Activated naive CD4-positive, alpha-beta T cell treated with anti-CD3 and anti-CD28 coated beads, Interleukin-2, amount 10 ng/mL, durations not matched to agents 7 days and 5 days (primary cell): ENCODE measurements around the gene SERPINB6.
A peak's percentile ranks its signal among the peaks of the same experiment; 100 is the strongest.
"Not testable (repeated sequence)": the region's sequence is repeated elsewhere in the genome, so short reads cannot be mapped to it uniquely, and the experiment has no call there.

Experiments used
- CTCF ChIA-PET: fragments of 350-600 bp; sonication (Branson Sonifier 250); formaldehyde crosslinking; loops from one replicate; lab custom pipeline; 2021; ENCODE audit warnings: antibody characterized with exemption; lab: Charles Lee
- DNase-seq: peaks from one replicate; pipeline ENCODE4 v3.0.0-alpha.2; 2020
- H3K27ac Mint-ChIP-seq: one replicate; pipeline ENCODE4 v1.8.0; 2021; ENCODE audit warnings: mild to moderate bottlenecking, moderate library complexity, mixed read lengths
- H3K27me3 Mint-ChIP-seq: one replicate; pipeline ENCODE4 v1.8.0; 2021; ENCODE audit warnings: mild to moderate bottlenecking, mixed read lengths
- H3K36me3 Mint-ChIP-seq: one replicate; pipeline ENCODE4 v1.8.0; 2021; ENCODE audit warnings: mixed read lengths
- H3K4me1 Mint-ChIP-seq: one replicate; pipeline ENCODE4 v1.8.0; 2021; ENCODE audit warnings: mixed read lengths
- H3K4me3 Mint-ChIP-seq: one replicate; pipeline ENCODE4 v1.8.0; 2021; ENCODE audit warnings: mild to moderate bottlenecking, moderate library complexity, mixed read lengths
- H3K9me3 Mint-ChIP-seq: one replicate; pipeline ENCODE4 v1.8.0; 2021; ENCODE audit warnings: mixed read lengths

SERPINB6 gene

DNA sequence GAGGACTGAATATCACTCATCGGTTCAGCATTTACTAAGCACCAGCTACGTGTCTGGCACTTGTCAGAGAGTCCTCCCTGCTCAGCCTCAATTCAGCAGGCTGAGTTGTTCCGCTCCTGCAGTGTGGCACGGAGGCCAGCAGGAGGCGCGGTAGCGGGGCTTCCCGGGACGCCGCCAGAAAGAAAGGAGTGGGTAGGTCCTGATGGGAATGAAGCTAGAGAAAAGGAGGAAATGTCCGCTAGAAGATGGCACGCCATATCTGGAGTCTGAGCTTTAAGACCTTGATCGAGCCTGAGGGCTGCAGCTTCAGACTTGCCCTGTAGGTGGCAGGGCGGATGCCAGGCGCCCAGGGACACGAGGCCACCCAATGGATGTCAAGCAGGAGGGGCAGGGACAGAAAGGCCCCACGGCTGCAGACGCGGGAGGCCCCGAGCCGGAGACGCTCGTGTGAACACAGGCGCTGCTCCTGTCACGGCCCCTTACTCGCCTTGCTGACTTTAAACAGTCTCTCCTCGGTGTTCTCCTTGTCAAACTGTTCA is 18.7 kb downstream of the SERPINB6 start:
- H3K36me3 Mint-ChIP-seq: peaks cover 4% of the 10 kb centered on the region
- H3K4me3 Mint-ChIP-seq: no peak overlapping the region
- H3K4me1 Mint-ChIP-seq: peaks cover 5% of the 10 kb centered on the region
- no peaks in the 10 kb centered on the region for H3K9me3 Mint-ChIP-seq
- DNase-seq: no peak
- H3K27me3 Mint-ChIP-seq: peaks cover 9% of the 10 kb centered on the region
- CTCF ChIA-PET: interaction anchor here (0.6 to 2.3 kb wide), 13 partner anchors 9 to 162 kb away, joined by 3 to 15 read pairs (median 7); no protein-coding TSS in a partner anchor
- no peak overlapping the region for H3K27ac Mint-ChIP-seq

DNA sequence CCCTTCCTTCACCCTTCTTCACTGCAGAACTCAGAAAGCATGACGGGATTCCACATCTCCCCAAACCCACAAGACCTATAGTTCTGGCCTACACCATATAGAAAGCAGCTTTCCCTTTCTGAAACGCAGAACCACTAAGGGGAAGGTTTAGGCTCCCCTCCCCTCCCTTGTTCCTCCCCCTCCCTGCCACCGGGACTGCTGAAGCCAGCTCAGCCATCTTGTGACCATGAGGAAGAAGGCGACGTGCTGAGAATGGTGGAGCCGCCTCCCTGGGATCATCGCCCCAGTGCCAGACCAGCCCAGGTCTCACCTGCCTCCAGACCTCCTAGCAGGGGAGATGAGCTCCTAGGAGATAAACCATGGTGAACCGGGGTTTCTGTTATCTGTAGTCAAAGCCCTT is 19.6 kb downstream of the SERPINB6 start:
- no peak for DNase-seq
- H3K36me3 Mint-ChIP-seq: peaks cover 4% of the 10 kb centered on the region
- H3K9me3 Mint-ChIP-seq: no peaks in the 10 kb centered on the region
- H3K4me3 Mint-ChIP-seq: no peak overlapping the region
- CTCF ChIA-PET: interaction anchor here (0.6 to 2.3 kb wide), 11 partner anchors 8 to 161 kb away, joined by 3 to 15 read pairs (median 7); no protein-coding TSS in a partner anchor
- H3K27me3 Mint-ChIP-seq: peaks cover 9% of the 10 kb centered on the region
- peaks cover 5% of the 10 kb centered on the region for H3K4me1 Mint-ChIP-seq
- no peak overlapping the region for H3K27ac Mint-ChIP-seq

DNA sequence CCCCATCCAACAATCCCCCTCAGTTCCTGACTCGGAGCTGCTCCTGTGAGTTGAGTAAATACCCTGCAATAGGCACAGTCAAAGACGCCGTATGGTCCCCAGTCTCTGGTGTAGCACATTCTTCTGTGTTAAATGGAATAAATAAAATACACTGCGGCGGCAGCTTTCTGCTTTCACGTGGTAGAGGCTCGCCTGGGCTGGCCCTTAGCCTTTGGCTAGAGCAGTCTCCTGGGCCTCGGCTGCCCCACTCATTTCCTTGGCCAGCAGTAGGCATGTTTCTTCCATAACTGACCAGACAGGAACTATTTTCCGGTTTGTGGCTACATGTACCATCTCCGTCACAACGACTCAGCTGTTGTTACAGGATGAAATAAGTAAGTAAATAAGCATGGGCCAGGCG is 20.7 kb downstream of the SERPINB6 start:
- Mint-ChIP-seq H3K27ac (no peak overlapping the region), H3K4me3 (no peak overlapping the region), H3K27me3 (peaks cover 9% of the 10 kb centered on the region), H3K4me1 (peaks cover 5% of the 10 kb centered on the region), H3K36me3 (peaks cover 4% of the 10 kb centered on the region), H3K9me3 (no peaks in the 10 kb centered on the region)
- DNase-seq: no peak
- CTCF ChIA-PET: no interaction called here

DNA sequence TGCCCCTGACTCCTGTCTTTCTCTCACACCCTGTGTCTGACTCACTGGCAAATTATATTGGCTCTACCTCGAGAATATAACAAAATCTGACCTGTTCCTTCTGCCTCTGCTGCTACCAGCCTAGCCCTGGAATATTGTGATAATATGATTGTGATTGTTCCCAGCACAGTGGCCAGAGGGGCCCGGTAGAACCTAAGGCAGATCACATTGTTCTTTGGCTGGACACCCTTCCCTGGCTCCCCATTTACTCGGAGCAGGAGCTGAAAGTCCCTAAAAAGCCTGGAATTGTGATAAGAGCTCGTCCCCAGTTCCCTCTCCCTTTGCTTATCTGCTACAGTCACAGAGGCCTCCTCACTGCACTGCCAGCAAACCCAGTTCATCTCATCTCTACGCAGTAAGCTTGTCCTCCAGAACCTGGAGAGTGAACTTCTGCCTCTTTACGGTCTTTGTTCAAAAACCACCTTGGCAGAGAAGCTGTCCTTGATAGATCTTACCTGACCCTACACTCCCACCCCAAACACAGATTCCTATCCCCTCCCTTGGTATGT is 21.8 kb downstream of the SERPINB6 start:
- CTCF ChIA-PET: interaction anchor here (1.5 kb wide), 1 partner anchor 103 kb away, joined by 4 read pairs; no protein-coding TSS in a partner anchor
- H3K27ac Mint-ChIP-seq: no peak overlapping the region
- no peaks in the 10 kb centered on the region for H3K9me3 Mint-ChIP-seq
- no peak overlapping the region for H3K4me3 Mint-ChIP-seq
- peaks cover 6% of the 10 kb centered on the region for H3K36me3 Mint-ChIP-seq
- H3K4me1 Mint-ChIP-seq: peaks cover 5% of the 10 kb centered on the region
- DNase-seq: no peak
- H3K27me3 Mint-ChIP-seq: peaks cover 14% of the 10 kb centered on the region

DNA sequence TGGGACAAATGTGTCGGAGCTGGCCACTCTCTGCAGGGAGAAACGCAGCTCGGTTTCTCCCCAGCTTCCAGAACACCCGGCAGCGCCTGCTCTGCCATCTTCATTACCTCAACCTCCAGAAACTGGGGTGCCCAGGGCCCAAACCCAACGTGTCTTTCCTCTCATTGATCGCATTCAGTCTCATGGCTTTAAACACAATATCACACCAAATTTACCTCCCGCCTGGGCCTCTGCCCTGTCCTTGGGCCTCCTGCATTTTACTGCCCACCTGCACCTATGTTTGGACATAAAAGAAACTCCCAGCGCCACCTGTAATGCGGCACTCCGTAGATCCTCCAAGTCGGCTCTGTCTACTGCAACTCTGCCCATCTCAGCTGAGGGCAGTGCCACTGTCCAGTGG is 22.2 kb downstream of the SERPINB6 start:
- Mint-ChIP-seq H3K4me1 (peaks cover 6% of the 10 kb centered on the region), H3K4me3 (no peak overlapping the region), H3K36me3 (peaks cover 6% of the 10 kb centered on the region), H3K27me3 (peaks cover 14% of the 10 kb centered on the region), H3K9me3 (no peaks in the 10 kb centered on the region), H3K27ac (no peak overlapping the region)
- DNase-seq: no peak
- CTCF ChIA-PET: interaction anchor here (1.5 kb wide), 1 partner anchor 102 kb away, joined by 4 read pairs; no protein-coding TSS in a partner anchor

DNA sequence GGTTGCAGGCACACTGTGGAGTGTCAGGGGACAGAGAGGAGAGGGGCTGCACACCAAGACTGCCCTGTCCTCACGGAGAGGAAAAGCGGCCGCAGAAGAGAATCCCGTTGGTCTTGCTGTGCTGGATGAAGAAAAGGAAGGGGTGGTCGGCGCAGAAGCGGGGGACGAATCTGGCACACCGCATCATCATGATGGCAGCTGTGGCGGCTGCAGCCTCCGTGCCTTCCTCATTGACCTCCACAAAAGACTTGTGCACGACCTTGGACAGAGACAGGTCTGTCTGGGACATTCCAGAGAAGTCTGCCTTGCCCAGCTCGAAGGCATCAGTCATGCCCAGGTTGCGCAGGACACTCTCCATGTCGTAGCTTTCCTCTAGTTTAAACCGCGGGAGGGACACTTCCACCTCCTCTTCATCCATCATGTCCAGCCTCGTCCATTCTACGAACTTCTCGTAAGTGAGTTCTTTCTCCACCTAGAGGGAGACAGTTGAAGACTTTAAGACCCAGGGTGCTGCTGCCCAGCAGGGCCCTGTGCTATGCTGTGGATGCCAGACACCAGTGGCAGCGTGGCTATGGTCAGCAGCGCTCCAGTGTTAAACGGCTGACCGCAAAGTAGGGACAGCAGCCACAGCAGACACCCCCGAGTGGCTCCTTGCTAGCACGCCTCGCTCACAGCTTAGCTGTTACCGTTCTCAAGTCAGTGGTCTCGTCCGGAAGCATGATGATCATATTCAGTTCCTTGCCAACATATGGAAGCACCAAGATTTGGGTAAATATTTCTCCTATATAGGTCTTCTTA is 22.9 kb downstream of the SERPINB6 start:
- DNase-seq: no peak
- Mint-ChIP-seq H3K4me1 (peaks cover 10% of the 10 kb centered on the region), H3K27me3 (peaks cover 14% of the 10 kb centered on the region), H3K9me3 (no peaks in the 10 kb centered on the region), H3K36me3 (peaks cover 6% of the 10 kb centered on the region), H3K27ac (no peak overlapping the region), H3K4me3 (no peak overlapping the region)
- CTCF ChIA-PET: interaction anchor here (1.5 kb wide), 1 partner anchor 102 kb away, joined by 4 read pairs; no protein-coding TSS in a partner anchor

DNA sequence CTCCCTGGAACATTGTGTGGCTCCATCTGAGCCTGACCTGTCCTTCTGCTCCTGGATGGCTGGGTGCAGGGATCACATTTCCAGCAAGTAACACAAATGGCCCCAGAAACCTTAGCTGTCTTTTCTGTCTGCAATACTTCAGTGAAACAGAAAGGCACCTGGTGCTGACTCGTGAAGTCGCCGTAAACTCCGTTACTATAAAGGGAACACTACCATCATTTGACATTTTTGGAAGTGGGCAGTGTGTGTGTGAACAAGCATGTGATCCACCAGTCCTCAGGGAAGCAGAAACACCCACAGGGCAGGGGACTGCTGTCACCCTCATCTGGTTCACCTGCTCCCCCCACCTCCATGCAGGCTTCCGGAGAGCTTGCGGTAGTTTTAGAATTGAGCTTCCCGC is 23.9 kb downstream of the SERPINB6 start:
- no peak for DNase-seq
- peaks cover 11% of the 10 kb centered on the region for H3K36me3 Mint-ChIP-seq
- H3K9me3 Mint-ChIP-seq: peaks cover 2% of the 10 kb centered on the region
- no peak overlapping the region for H3K4me3 Mint-ChIP-seq
- H3K27ac Mint-ChIP-seq: no peak overlapping the region
- H3K27me3 Mint-ChIP-seq: peaks cover 18% of the 10 kb centered on the region
- CTCF ChIA-PET: no interaction called here
- peaks cover 20% of the 10 kb centered on the region for H3K4me1 Mint-ChIP-seq

DNA sequence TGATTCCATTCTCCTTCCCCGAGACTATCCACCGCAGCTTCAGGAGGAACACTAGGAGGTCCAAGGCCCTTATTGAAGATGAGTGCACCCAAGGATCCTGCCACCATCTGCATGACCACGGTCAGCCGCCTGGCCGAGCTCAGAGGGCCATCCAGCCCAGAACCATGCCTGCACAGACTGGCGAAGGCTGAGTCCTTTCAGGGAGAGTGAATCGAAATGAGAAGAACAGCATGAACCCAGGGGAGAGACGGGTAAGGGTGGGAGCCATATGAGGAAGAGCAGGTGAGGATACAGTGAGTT is 26.3 kb downstream of the SERPINB6 start:
- Mint-ChIP-seq H3K4me1 (peaks cover 32% of the 10 kb centered on the region), H3K36me3 (peaks cover 16% of the 10 kb centered on the region), H3K4me3 (no peak overlapping the region), H3K27me3 (peaks cover 18% of the 10 kb centered on the region), H3K27ac (no peak overlapping the region), H3K9me3 (peaks cover 9% of the 10 kb centered on the region)
- CTCF ChIA-PET: interaction anchor here (2.7 kb wide), 1 partner anchor 8 kb away, joined by 15 read pairs; no protein-coding TSS in a partner anchor
- DNase-seq: no peak

DNA sequence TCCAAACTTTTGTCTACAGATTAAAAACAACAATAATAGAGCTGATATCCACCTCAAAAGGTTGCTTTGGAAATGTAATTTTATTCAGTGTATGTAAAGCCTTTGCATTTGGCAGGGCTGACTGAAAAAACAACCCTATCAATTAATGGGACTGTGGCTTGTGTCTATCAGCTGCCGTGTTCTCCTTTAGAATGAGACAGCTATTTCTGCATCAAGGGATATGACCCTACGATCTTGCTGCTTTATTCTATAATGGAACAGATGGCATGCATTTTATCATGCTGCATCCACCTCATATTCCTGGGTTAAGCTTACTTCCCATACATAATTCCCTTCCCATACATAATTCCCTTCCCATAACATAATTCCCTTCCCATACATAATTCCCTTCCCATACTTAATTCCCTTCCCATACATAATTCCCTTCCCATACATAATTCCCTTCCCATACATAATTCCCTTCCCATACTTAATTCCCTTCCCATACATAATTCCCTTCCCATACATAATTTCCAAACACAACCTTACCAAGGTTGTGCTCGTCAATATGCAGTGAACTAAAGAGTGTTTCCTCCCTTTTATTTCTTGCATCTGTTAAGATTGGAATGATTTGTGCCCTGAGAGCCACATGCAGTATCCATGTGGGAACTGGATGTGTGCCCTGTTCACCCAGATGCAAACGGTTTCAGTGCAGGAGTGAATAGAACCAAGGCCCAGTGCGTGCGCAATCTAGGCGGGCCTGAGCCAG is 26.8 kb downstream of the SERPINB6 start:
- Mint-ChIP-seq H3K4me3 (no peak overlapping the region), H3K9me3 (peaks cover 12% of the 10 kb centered on the region), H3K36me3 (peaks cover 18% of the 10 kb centered on the region), H3K27ac (peak overlapping the region; percentile 42), H3K27me3 (peaks cover 18% of the 10 kb centered on the region), H3K4me1 (peaks cover 36% of the 10 kb centered on the region)
- CTCF ChIA-PET: interaction anchor here (1.7 to 2.7 kb wide), 2 partner anchors 8 to 45 kb away, joined by 5 to 15 read pairs; no protein-coding TSS in a partner anchor
- DNase-seq: no peak

DNA sequence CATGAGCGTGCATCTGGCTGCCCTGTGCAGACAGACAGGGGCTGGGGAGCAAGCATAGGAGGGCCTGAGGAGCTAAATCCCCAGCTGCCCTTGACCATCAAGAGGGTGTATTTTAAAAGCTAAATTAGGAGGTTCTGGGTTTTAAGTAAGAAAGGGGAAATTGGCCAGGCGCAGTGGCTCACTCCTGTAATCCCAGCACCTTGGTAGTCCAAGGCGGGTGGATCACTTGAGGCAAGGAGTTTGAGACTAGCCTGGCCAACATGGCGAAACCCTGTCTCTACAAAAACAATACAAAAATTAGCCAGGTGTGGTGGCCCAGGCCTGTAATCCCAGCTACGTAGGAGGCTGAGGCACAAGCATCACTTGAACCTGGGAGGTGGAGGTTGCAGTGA is 27.8 kb downstream of the SERPINB6 start:
- Mint-ChIP-seq H3K4me3 (peak overlapping the region; percentile 50), H3K4me1 (peaks cover 42% of the 10 kb centered on the region), H3K27ac (peak overlapping the region; percentile 92), H3K9me3 (peaks cover 14% of the 10 kb centered on the region), H3K27me3 (peaks cover 17% of the 10 kb centered on the region), H3K36me3 (peaks cover 23% of the 10 kb centered on the region)
- CTCF ChIA-PET: interaction anchor here (0.7 to 2.7 kb wide), 3 partner anchors 9 to 46 kb away, joined by 4 to 15 read pairs (median 5); no protein-coding TSS in a partner anchor
- DNase-seq: no peak

DNA sequence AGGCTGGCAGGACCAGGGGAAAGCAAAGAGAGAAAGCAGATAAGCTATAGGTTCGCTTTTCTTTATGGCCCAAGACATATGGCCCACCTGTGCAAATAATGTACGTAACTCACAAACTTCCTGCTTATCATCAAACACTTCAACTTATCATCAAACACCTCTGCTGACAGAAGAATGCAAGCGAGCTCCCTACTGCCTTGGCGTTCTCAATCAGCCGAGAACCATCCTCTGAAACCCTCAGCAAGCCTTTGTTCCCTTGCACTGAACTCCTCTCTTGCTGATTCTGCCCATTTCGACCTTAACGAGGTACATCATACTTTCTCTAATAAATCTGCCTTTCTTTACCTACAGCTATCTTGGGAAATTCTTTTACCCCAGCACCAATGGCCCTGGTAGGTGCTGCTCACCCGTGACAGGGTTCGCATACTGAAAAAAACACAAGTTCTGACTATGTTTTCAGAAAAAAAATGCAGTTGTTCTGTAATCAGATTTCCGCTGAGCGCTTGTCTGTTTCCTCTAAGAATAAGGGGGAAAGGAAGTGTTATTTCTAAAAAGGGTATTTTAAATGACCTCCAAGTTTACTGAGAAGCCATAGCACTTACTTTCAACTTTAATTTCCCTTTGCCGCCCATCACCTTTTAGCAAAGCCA is 28.3 kb downstream of the SERPINB6 start:
- Mint-ChIP-seq H3K9me3 (peaks cover 18% of the 10 kb centered on the region), H3K36me3 (peaks cover 28% of the 10 kb centered on the region), H3K4me3 (peak overlapping the region; percentile 50), H3K27ac (peak overlapping the region; percentile 92), H3K4me1 (peaks cover 48% of the 10 kb centered on the region), H3K27me3 (peaks cover 12% of the 10 kb centered on the region)
- DNase-seq: no peak
- CTCF ChIA-PET: interaction anchor here (0.7 to 2.7 kb wide), 5 partner anchors 10 to 151 kb away, joined by 3 to 15 read pairs (median 5); no protein-coding TSS in a partner anchor

DNA sequence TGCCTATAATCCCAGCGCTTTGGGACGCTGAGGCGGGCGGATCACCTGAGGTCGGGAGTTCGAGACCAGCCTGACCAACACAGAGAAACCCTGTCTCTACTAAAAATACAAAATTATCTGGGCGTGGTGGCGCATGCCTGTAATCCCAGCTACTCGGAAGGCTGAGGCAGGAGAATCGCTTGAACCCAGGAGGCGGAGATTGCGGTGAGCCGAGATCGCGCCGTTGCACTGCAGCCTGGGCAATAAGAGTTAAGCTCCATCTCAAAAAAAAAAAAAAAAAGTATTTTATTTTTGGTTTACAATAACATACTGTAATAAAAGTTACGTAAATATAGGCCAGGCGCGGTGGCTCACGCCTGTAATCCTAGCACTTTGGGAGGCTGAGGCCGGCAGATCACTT is 29.3 kb downstream of the SERPINB6 start:
- CTCF ChIA-PET: interaction anchor here (0.8 to 2.5 kb wide), 3 partner anchors 10 to 151 kb away, joined by 3 to 10 read pairs (median 5); no protein-coding TSS in a partner anchor
- Mint-ChIP-seq H3K27me3 (peaks cover 10% of the 10 kb centered on the region), H3K36me3 (peaks cover 35% of the 10 kb centered on the region), H3K9me3 (peaks cover 20% of the 10 kb centered on the region), H3K4me1 (peaks cover 57% of the 10 kb centered on the region)
- not testable (repeated sequence) for H3K4me3 Mint-ChIP-seq, DNase-seq, H3K27ac Mint-ChIP-seq

DNA sequence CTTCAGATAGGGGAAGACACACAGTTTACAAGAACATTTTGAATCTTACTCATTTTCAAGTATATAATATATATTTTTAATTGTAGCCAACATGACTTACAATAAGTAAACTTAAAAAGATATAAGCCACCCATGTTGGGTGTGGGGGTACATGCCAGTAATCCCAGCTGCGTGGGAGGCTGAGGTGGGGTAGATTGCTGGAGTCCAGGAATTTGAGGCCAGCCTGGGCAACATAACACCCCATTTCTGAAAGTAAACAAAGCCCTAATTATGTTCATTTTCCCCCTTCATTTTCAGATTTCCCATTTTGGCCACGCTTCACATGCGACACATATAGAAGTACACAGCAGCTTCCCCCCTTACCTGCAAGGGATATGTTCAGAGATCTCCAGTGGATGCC is 30.5 kb downstream of the SERPINB6 start:
- DNase-seq: no peak
- CTCF ChIA-PET: interaction anchor here (0.7 to 2.5 kb wide), 9 partner anchors 10 to 174 kb away, joined by 3 to 10 read pairs (median 4); partner anchors contain the start of gene SERPINB1
- Mint-ChIP-seq H3K36me3 (peaks cover 45% of the 10 kb centered on the region), H3K9me3 (peaks cover 30% of the 10 kb centered on the region), H3K27me3 (peaks cover 9% of the 10 kb centered on the region), H3K4me1 (peaks cover 67% of the 10 kb centered on the region), H3K4me3 (peak overlapping the region; percentile 22), H3K27ac (peak overlapping the region; percentile 95)
